HG02870 (cell line): ENCODE data around the gene SLC6A3.
"Not testable (repeated sequence)": the region's sequence is repeated elsewhere in the genome, so short reads cannot be mapped to it uniquely, and the experiment has no call there.

Source experiments
- ATAC-seq: cut with Tn5 transposase; IDR thresholded peaks from one replicate; pipeline ENCODE4 v1.9.1; 2021; ENCODE audit warnings: mild to moderate bottlenecking, moderate library complexity; ENCODE audit not compliant: unreplicated experiment

The SLC6A3 gene

DNA sequence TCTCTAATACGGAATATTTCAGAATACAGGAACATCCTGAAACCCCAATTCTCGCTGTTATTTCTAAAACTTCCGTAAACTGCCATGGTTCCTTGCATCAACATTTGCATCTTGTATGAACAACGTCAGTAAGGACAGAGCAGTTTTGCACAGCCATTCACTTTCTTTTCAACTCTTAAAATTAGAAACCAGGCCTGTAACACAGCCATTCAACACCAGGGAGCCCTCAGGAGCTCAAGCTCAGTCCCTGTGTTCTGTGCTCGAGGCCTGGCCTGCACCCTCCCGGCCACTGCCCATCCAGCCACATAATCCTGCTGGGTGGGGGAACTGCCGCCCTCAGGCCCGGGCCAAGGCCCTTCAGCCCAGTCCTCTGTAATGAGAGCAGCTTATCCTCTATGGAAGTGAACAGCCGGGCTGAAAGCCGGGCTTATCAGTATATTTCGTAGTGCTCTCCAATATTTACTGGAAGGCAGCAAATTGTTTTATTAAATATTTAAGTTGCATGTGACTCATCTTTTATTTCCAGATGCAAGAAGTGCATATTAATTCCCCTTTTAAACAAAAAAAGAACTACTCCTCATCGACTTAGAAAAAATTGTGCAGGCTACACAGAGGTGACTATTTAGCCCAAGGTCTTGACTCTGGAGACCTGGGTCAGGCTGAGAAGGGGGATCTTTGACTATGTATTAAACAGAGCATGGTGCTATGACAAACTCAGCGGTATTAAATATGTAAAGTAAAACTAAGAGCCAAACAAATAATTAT is 33.2 kb upstream of the SLC6A3 start:
- no peak for ATAC-seq

DNA sequence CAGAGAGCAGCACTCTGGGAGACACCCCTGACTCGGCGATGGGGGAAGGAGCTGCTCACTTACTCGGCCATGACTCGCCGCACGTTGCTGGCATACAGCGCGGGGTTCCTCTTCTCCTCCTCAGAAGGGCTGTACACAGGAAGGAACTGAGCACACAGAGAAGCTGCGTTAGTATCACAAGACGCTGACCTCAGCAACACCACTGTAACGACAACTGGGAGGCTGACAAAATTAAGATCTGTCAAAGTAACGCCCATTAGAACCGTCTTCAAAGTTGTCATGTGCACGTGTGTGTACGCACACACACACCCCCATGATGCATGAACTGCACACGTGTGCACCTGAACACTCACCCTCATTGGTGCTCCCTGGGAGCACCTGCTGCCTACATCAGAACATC is 32.1 kb upstream of the SLC6A3 start:
- no peak for ATAC-seq

DNA sequence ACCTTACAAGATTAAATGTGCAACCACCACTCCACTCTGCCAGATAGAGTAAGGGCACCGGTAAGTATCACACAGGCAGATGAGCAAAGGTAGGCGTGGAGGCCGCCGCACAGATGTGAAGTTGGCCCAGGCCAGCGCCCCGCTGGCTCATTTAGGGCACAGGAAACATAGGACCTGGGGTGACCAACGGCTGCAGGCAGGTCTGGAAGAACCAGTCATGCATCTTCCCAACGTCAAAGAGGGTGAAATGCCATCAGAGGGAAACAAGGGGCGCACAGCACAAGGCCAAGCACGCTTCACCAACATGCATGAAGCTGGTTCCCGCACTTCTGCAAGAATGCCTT is 31.7 kb upstream of the SLC6A3 start:
- no peak for ATAC-seq

- no peak for ATAC-seq
These were observed 31.1 kb upstream of the SLC6A3 start for GRCh38 chr5:1476181-1476966.

- ATAC-seq = not testable (repeated sequence)
These were observed 30.3 kb upstream of the SLC6A3 start for GRCh38 chr5:1475544-1475900.

- ATAC-seq = no peak
These were observed 29.8 kb upstream of the SLC6A3 start for GRCh38 chr5:1474866-1475543.

DNA sequence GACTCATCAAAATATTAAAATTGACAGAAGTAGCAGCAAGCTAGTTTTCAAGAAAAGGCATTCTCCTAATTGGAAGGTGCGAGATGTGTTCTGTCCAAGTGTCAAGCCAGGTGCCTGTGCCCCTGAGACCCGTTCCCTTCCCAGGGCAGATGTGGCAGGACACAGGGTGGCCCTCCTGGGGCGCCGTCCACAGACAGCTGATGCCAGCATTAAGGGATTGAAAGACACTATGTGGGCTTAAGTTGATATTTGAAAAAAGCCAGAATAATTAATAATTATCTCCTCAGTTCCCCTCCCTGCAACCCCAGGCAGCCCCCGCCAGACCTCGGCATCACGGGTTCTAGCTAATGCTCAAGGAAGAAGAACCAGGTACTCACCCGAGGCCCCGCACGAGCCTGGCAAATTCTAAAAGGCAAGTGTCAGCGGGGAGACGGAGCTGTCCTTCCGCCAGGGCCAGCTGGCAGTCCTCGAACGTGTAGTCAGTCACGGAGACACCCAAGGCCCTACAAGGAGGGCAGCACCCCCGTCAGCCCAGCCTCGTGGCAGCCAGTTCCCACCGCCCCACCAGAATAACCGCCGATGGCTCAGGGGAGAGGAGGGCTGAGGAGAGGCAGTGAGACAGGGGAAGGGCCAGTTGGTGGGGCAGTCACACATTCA is 29.1 kb upstream of the SLC6A3 start:
- ATAC-seq = no peak

GRCh38 chr5:1473746-1474145 is 28.5 kb upstream of the SLC6A3 start:
- no peak for ATAC-seq

DNA sequence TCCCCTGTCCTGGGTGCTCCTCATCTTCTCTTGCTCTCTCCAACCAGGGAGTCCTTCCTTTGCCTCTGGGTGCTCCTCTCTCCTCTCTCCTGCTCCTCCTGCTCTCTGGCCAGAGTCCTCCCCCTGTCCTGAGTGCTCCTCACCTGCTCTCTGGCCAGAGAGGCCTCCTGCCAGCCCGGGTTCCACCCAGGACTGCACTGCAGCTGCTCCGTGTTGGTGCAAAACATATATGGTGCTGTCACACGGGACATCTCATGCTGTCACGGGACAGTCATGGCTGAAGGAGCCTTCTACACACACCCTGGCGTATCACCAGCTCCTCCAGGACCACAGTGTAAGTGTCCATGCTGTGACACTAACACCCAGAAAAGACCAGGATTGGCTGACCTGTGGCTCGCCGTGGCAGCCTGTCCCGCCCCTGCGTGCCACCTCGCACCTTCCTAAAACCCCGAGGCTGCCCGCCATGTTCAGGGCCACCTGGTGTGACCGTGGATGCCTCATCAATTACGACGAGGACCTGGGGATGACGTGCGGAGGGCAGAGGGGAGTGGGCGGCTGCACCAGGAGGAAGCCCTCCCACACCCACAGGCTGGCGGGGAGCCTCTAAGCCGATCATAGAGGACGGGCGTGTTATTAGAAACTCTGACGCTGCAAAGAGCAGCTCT is 27.9 kb upstream of the SLC6A3 start:
- no peak for ATAC-seq

DNA sequence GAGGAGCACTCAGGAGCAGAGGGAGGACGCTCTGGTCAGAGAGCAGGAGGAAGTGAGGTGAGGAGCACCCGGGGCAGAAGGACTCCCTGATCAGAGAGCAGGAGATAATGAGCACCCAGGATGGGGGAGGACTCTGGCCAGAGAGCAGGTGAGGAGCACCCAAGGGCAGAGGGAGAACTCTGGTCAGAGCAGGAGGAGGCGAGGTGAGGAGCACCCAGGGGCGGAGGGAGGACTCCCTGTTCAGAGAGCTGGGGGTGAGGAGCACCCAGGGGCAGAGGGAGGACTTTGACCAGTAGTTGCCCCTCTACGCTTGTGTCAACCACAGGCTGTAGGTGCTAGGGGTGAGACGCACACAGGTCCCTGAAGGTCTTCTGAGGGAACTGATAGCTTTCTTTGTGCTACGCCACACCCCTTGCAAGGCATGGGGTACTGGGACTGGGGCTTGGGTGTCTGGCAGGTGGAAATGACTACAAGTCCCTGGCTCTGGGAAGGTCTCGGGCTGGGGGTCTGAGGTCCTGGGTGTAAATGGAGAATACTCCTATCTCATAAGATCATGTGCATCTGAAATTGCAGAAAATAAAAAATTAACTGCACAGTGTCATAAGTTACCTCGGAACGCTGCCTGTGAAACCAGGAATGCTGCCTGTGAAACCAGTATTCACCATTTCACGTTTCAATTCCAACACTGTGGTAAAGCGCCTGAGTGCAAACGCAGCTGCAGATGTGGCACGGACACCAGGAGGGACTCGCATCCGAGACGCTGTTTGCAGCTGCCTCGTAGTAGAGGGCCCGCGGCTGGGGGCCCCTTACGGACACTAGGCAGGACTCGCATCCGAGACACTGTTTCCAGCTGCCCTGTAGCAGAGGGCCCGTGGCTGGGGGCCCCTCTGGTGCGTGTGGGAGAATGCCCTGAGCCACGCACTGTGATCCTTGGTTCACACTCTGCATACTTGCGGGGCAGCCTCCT is 27.0 kb upstream of the SLC6A3 start:
- no peak for ATAC-seq

GRCh38 chr5:1471240-1471853 is 26.1 kb upstream of the SLC6A3 start:
- no peak for ATAC-seq

GRCh38 chr5:1470762-1471211 is 25.5 kb upstream of the SLC6A3 start:
- no peak for ATAC-seq

DNA sequence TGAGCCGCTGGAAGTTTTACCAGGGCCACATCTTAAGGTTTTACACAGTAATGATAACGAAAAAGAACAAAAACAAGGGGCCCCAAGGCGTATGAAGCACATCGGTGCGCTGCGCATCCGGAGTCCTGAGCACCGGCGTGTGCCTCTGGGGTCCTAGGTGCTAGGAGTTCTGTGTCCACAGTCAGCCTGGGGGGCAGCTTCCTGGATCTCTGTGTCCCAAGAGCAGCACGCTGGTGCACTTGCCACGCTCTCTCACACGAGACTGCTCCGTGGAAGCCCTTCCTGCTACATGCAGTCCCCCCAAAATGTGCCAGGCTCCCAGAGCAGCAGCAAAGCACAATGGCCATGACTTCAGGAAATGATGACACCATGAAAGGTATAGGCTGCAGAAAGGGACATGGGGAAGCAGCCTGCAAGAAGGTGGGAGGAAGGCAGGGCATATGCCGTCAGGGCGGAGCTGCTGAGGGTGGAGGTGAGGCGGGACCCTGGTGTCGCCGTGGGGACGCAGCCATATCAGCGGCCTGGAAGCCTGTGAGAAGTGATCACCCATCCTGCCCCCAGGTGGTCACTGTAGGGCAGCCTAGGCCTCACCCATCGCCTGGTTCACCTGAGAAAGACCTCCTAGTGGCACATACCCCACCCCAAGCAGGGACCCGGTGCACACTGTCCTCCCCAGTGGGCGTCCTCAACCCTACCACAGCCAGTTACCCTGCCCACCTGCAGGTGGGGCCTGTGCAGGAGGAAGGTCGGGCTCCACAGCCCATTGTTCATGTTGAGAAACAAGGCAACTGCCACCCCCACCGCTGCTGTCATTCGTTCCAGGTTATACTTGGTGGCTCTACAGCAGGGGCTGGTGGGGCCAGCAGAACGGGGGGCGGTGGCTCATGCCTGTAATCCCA is 23.6 kb upstream of the SLC6A3 start:
- no peak for ATAC-seq

DNA sequence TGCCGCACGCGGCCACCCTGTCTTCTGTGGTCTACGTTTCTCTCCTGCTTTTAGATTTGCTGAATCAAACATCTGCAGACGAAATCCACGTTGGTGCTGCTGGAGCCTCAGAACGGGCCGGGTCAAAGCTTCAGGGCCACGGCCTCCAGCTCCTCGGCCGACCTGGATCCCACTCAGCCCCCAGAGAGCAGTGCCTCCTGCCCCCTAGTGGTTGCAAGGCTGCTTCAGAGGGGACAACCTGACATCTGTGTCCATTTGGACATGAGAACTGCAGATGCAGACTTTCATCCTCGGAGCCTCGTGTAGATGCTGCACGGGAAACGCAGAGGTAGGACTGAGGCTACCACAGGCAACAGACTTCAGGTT is 23.0 kb upstream of the SLC6A3 start:
- ATAC-seq = no peak

DNA sequence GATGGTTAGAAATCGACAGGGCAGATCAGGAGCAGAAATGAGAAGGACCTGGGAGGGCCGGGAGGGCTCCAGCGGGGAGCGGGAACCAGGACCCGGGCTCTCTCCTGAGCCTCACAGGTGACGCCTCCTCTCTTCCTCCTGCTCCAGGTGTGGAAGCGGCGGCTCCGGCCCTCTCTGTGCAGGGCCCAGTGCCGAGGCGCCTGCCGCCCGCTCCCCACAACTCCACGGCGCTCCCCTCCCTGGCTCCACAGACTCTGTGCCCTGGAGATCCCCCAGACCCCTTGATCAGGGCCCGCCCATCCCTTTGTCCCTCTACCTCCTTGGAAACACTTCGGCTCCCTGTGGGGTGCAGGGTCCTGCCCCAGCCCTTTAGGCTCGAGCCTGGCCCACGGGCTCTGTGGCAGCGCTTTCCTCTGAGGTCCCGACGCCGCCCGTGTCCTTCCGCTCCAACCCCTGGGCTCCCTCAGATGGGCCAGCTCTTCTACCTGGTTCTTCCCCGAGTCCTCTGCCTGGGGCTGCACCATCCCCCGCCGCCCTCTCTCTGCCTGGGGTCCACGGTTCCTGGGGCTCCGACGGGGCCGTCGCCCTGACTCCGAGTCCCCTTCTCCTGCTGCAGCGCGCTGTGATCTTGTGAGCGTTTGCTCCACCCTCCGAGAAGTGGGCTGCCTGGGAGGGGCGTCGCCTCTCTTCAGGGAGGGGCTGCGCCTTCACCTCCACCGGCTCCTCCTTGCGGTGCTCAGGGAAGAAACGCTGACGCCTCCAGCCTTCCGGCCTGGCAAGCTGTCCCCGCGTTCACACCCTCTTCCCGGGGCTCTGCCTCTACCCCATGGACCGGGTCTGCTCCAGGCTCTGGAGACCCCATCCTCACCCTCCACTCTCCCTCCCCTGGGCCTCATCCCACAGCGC is 22.4 kb upstream of the SLC6A3 start:
- no peak for ATAC-seq

GRCh38 chr5:1466631-1467265 is 21.5 kb upstream of the SLC6A3 start:
- no peak for ATAC-seq

DNA sequence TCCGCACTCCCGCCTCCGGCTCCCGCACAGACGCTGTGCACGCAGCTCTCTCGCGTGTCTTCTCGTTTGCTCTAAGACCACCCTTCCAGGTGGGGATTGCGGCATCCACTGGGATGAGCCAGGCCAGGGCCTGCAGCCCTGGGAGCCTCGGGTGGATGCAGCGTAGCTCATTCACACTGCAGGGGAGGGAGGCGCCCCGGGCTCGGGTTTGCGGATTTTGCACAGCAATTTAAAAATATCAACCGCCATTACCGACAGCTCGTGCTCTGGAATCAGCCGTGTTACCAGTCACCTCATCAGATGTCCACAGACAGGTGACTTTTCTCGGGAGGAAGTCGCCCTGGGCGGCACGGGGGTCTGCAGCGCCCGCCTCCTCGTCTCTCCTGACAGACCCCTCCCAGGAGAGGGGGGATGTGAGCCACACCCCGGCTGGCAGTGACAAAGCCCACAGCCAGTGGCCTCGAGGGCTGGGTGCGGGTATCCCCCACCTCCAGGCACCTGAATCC is 20.8 kb upstream of the SLC6A3 start:
- ATAC-seq = no peak
